Rectal smooth muscle tissue (tissue), 1 donor: ENCODE measurements around the gene KIFBP.

Experiments used
- H3K27ac ChIP-seq: one replicate; pipeline ENCODE4 v1.7.0; 2013; ENCODE audit warnings: low read depth, low read length, inconsistent platforms
- H3K27me3 ChIP-seq: one replicate; pipeline ENCODE4 v1.7.0; 2013; ENCODE audit warnings: low read length; ENCODE audit not compliant: control insufficient read depth, insufficient read depth
- H3K36me3 ChIP-seq: one replicate; pipeline ENCODE4 v1.7.0; 2013; ENCODE audit warnings: low read length; ENCODE audit not compliant: control insufficient read depth, insufficient read depth
- H3K4me1 ChIP-seq: one replicate; pipeline ENCODE4 v1.7.0; 2013; ENCODE audit warnings: low read length; ENCODE audit not compliant: control insufficient read depth, insufficient read depth
- H3K4me3 ChIP-seq: one replicate; pipeline ENCODE4 v1.7.0; 2013; ENCODE audit warnings: low read length
- H3K9ac ChIP-seq: one replicate; pipeline ENCODE4 v1.7.0; 2013; ENCODE audit warnings: low read length

KIFBP gene

DNA sequence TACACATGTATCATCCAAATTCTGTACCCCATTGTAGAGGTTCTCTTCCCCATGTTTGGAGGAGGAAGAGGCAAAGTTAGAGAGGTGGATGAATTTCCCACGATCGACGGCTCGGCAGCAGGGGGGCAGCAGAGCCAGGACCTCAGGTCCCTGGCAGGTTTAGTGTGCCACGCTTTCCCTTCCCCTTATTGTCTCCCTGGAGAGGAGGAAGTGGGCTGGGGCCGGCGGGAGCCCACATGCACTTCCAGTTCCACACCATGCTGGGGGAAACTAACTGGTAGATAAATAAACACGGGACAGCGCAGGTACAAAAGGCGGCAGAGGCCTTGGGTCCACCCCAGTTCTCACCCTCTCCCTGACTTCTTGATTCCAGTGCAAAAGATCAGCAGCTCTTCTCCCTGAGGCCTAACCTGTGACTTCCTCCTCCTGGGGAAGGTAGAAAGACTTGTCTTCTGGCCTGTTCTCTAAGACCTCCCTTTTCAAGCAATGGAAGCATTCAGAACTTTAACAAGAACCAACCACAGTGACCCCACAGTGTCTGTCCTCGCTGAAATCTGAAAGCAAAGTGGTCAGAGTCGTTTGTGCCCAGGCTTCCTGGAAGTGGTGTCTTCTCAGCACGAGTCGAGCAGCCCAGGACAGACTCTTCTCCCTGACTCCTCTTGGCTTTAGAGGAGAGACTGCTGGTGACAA, 68.8 kb downstream of the KIFBP start:
- H3K4me3 ChIP-seq = no peak overlapping the region
- no peak overlapping the region for H3K27ac ChIP-seq
- H3K4me1 ChIP-seq = no peaks in the 10 kb centered on the region
- H3K36me3 ChIP-seq = no peaks in the 10 kb centered on the region
- no peak overlapping the region for H3K9ac ChIP-seq
- no peaks in the 10 kb centered on the region for H3K27me3 ChIP-seq

- H3K4me1 ChIP-seq = no peaks in the 10 kb centered on the region
- no peak overlapping the region for H3K4me3 ChIP-seq
- no peaks in the 10 kb centered on the region for H3K27me3 ChIP-seq
- H3K9ac ChIP-seq = no peak overlapping the region
- H3K27ac ChIP-seq = no peak overlapping the region
- H3K36me3 ChIP-seq = no peaks in the 10 kb centered on the region
Measured at GRCh38 chr10:69057951-69058297, 69.3 kb downstream of the KIFBP start.

DNA sequence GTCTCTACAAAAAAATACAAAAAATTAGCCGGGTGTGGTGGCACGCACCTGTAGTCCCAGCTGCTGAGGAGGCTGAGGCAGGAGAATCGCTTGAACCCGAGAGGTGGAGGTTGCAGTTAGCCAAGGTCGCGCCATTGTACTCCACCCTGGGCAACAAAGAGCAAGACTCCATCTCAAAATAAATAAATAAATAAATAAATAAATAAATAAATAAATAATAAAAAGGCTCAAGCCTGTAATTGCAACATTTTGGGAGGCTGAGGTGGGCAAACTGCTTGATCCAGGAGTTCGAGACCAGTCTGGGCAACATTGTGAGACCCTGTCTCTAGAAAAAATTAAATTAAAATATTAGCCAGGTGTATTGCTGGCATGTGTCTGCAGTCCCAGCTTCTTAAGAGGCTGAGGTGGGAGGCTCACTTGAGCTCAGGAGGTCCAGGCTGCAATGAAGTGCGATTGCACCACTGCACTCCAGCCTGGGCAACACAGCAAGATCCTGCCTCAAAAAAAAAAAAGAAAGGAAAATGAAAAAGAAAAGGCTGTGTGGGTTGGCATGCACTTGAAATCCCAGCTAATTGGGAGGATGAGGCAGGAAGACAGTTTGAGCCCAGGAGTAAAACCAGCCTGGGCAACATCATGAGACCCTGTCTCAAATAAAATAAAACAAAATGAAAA, 71.7 kb downstream of the KIFBP start:
- H3K4me3 ChIP-seq = no peak overlapping the region
- H3K27ac ChIP-seq = no peak overlapping the region
- no peak overlapping the region for H3K9ac ChIP-seq
- H3K36me3 ChIP-seq = no peaks in the 10 kb centered on the region
- H3K27me3 ChIP-seq = no peaks in the 10 kb centered on the region
- H3K4me1 ChIP-seq = no peaks in the 10 kb centered on the region

GRCh38 chr10:69061305-69062161, 72.9 kb downstream of the KIFBP start:
- H3K9ac ChIP-seq = peak overlapping the region; percentile 35
- no peaks in the 10 kb centered on the region for H3K36me3 ChIP-seq
- peak overlapping the region; percentile 52 for H3K4me3 ChIP-seq
- no peaks in the 10 kb centered on the region for H3K27me3 ChIP-seq
- H3K4me1 ChIP-seq = no peaks in the 10 kb centered on the region
- H3K27ac ChIP-seq = peak overlapping the region; percentile 71

GRCh38 chr10:69062901-69063300, 74.3 kb downstream of the KIFBP start:
- no peak overlapping the region for H3K27ac ChIP-seq

DNA sequence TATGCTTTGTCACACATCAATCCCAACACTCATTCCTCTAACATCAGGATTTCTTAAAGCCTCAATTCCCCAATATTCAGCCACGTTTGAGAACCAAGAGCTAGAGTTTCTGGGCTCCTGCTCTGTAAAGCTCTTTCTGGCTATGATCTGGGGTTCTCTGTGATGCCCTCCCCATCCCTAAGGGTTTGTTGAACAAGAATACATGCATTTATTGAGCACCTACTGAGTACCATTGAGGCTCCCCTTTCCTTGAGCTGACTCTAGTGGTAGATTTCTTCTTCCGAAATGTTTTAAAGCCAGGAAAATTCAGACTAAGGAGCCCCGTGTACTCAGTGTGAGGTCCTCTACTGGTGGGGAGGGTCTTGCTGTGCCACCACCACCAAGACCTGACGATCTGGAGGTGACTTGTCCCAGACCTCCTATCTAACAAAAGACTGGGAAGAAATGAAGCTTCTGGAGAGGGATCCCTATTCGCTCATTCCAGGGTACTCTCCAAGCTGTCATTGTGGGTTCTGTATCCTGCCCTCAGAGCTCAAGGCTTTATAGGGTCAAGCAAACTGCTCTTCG, 76.2 kb downstream of the KIFBP start:
- no peak overlapping the region for H3K4me3 ChIP-seq
- no peaks in the 10 kb centered on the region for H3K36me3 ChIP-seq
- no peaks in the 10 kb centered on the region for H3K4me1 ChIP-seq
- no peaks in the 10 kb centered on the region for H3K27me3 ChIP-seq
- no peak overlapping the region for H3K27ac ChIP-seq
- no peak overlapping the region for H3K9ac ChIP-seq

More at GRCh38 chr10:69062901-69063300, 74.3 kb downstream of the KIFBP start:
- H3K36me3 ChIP-seq = no peaks in the 10 kb centered on the region
- no peaks in the 10 kb centered on the region for H3K4me1 ChIP-seq
- no peak overlapping the region for H3K9ac ChIP-seq
- no peaks in the 10 kb centered on the region for H3K27me3 ChIP-seq
- no peak overlapping the region for H3K4me3 ChIP-seq

DNA sequence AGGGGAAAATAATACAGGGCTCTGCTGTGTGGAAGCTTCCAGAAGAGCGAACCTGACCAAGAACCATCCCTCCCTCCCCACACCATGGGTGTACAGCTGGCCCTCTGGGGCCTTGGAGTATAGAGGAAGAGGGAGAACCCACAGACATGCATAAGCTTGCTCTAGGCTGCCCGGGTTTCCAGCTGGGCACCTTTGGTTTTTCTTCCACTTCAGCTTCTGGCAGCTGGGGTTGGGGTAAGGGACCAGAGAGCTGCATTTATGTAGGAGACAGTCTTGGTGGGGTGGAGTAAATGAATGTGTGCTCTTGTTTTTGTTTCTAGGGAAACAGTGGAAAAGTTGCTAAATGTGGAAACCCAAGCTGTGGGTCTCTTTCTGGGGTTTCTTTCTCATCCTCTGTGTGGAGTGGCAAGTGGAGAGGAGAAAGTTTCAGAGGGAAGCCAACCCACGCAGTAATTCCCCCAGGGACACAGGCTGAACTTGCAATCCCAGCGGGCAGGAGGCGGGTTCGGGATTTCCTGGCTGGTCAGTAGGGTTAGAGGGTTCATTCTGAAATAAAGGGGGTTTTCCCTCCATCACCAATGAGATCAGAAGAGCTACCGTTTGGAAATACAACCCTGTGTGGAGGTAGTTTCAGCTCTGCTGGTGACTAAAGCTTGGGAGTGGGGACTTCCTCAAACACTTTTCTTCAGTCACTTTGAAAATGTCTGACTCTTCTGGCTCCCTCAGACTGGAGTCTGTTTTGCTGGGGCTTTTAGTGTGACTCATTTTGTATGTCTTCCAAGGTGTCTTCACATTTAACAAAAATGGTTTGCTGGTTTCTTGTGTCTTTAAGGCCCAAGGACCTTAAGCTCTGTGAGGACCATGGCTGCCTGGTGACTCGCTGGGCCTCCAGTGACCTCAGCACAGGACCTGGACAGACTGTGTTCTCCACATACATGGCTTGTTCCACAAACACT, 77.1 kb downstream of the KIFBP start:
- no peak overlapping the region for H3K9ac ChIP-seq
- no peak overlapping the region for H3K4me3 ChIP-seq
- no peak overlapping the region for H3K27ac ChIP-seq
- H3K36me3 ChIP-seq = no peaks in the 10 kb centered on the region
- H3K27me3 ChIP-seq = no peaks in the 10 kb centered on the region
- no peaks in the 10 kb centered on the region for H3K4me1 ChIP-seq
